HUES48 (cell line): Measurements from ENCODE around the gene MTUS2.

Experiments used
- H3K27ac ChIP-seq: one replicate; pipeline ENCODE4 v1.7.0; 2013; ENCODE audit warnings: low read depth, low read length, inconsistent platforms
- H3K27me3 ChIP-seq: 2 replicates; pipeline ENCODE4 v1.6.1; 2013; ENCODE audit warnings: mild to moderate bottlenecking, low read length; ENCODE audit not compliant: control insufficient read depth, insufficient read depth
- H3K36me3 ChIP-seq: 2 replicates; pipeline ENCODE4 v1.6.1; 2013; ENCODE audit warnings: low read length; ENCODE audit not compliant: control insufficient read depth, insufficient read depth
- H3K4me1 ChIP-seq: 2 replicates; pipeline ENCODE4 v1.6.1; 2013; ENCODE audit warnings: mild to moderate bottlenecking, low read length; ENCODE audit not compliant: control insufficient read depth, insufficient read depth
- H3K4me3 ChIP-seq: 2 replicates; pipeline ENCODE4 v1.5.1; 2013; ENCODE audit warnings: mild to moderate bottlenecking, low read depth, low read length
- H3K9ac ChIP-seq: 2 replicates; pipeline ENCODE4 v1.6.1; 2013; ENCODE audit warnings: mild to moderate bottlenecking, low read depth, low read length, moderate library complexity
- H3K9me3 ChIP-seq: 2 replicates; pipeline ENCODE4 v1.6.1; 2013; ENCODE audit warnings: low read length; ENCODE audit not compliant: control insufficient read depth, insufficient read depth

Gene MTUS2

DNA sequence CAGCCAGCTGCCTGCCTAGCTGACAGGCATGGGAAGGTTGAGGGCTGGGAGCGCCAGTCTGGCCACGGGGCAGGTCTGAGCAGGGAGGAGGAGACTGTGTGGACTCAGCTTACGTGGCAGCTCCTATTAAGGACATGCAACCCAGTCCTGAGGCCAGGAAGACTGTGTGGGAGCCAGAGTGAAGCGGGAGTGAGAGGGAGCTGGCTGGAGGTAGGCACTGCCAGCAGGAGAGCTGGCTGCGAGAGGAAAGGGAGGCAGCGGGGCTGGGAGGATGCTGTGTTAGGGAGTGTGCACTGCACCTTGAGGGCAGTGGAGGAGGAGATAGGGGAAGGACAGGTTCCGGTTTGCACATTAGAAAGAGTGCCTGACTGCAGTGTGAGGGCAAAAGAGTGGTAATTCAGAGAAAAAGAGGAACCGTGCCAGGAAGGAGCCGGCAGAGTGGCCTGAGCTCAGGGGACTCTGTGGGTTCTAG lies 676.1 kb downstream of the MTUS2 start:
- H3K4me3 ChIP-seq, result no peak overlapping the region
- H3K27ac ChIP-seq, result no peak overlapping the region
- no peaks in the 10 kb centered on the region for H3K36me3 ChIP-seq
- peaks cover 4% of the 10 kb centered on the region; the same call in 1 of the 2 replicates for H3K4me1 ChIP-seq
- no peaks in the 10 kb centered on the region for H3K9me3 ChIP-seq
- H3K27me3 ChIP-seq, result no peaks in the 10 kb centered on the region
- H3K9ac ChIP-seq, result no peak overlapping the region

DNA sequence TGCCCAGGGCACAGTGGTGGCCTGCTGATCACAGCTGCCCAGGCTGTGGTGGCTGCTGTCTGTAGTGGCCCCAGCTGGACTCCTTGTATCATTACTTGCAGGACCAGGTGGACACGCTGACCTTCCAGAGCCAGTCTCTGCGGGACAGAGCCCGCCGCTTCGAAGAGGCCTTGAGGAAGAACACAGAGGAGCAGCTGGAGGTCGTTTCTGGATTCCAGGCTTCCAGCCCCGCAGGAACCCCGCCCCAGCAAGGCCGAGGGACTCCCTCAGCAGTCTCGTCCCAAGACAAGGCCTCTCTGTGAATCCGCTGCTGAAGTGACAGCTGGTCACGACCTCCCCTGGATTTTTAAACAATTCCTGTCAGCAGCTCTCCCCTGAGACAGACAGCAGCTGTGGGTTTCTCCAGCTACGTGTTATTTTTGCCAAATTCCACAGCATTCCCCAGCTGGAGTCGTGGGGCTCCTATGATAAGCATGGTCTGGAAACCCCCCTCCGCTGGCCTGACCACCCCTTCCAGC lies 677.1 kb downstream of the MTUS2 start:
- Histone ChIP-seq H3K4me1 (peaks cover 4% of the 10 kb centered on the region; the same call in 1 of the 2 replicates), H3K4me3 (no peak overlapping the region), H3K36me3 (no peaks in the 10 kb centered on the region), H3K27ac (no peak overlapping the region), H3K9ac (no peak overlapping the region), H3K9me3 (no peaks in the 10 kb centered on the region), H3K27me3 (no peaks in the 10 kb centered on the region)

DNA sequence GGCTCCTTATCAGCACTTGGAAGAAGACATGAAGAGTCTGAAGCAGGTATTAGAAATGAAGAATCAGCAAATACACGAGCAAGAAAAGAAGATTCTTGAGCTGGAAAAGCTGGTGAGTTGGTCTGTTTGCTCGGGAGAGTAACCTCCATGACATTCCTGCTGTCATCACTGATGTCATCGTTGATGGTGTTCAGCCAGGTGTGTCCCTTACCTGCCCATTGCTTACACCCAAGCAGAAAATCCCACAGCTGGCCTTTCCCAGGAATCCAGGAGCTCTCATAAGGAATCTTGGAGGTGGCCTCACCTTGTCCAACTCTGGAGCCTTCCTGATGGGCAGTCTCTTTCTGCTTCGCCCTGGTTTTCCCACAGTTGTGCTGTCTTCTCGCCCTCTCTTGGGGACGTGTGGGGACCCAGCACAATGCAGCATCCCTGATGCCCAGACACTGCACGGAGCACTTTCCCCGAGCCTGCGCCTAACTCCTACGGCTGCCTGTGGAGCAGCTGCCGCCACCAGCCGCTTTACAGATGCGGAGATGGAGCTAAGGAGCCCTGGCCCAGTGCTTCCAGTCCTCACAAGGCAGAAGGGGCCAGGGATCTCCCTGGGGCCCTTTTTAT lies 678.4 kb downstream of the MTUS2 start:
- no peaks in the 10 kb centered on the region for H3K27me3 ChIP-seq

DNA sequence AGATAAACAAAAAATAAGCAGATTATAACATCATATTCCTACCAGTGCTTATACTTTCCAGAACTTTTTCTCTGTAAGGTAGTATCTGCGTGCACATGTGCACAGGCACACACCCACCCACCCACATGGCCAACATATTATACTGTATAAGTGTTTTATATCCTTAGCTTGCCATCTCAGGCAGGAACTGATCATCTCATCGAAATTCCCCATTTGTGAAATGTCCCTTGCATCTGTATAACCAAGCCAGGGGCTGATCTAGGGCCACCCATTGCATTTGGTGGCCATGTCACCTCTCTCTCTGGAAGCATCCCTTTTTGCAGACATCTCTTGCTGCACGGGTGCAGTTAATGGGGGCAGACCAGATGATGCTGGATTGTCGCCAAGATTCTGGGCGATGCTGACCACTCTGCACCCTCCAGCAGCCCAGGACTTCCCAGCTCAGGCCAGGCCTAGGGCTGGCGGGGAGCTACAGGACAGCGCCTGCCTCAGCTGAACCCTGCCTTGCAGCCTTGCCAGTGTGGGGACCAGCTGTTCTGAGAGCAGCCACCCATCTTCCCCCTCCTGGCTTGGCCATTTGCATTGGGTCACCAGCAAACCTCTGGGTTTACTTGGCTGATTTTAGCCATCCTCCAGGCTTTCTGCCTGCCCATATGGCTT lies 679.5 kb downstream of the MTUS2 start:
- no peak overlapping the region for H3K9ac ChIP-seq
- H3K4me3 ChIP-seq, result no peak overlapping the region
- no peak overlapping the region for H3K27ac ChIP-seq
- no peaks in the 10 kb centered on the region for H3K36me3 ChIP-seq
- H3K4me1 ChIP-seq, result peaks cover 7% of the 10 kb centered on the region; the same call in 1 of the 2 replicates
- H3K27me3 ChIP-seq, result no peaks in the 10 kb centered on the region
- no peaks in the 10 kb centered on the region for H3K9me3 ChIP-seq

More for the DNA sequence above, 678.4 kb downstream of the MTUS2 start:
- Histone ChIP-seq H3K27ac (no peak overlapping the region), H3K4me1 (peaks cover 11% of the 10 kb centered on the region), H3K36me3 (no peaks in the 10 kb centered on the region), H3K4me3 (no peak overlapping the region), H3K9me3 (no peaks in the 10 kb centered on the region), H3K9ac (no peak overlapping the region)

DNA sequence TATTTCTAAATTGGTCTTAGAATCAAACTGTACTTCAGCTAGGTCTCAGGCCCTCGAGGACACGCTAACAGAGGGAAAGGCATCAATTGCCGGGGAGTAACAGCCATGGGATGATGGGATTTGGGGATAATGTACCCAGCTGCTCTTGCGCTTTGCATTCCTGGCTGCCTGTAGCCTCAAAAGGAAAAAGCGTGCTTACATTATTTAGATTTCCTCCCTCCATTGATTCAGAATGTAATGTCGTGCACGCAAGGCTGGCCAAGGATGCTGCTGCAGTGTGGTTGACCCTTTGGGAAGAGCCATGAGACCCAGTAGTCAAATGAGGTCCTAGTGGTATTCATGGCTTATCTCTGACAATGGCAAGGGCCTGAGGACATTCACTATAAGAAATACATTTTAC lies 680.2 kb downstream of the MTUS2 start:
- Histone ChIP-seq H3K9ac (no peak overlapping the region), H3K27me3 (no peaks in the 10 kb centered on the region), H3K4me1 (peaks cover 7% of the 10 kb centered on the region; the same call in 1 of the 2 replicates), H3K9me3 (no peaks in the 10 kb centered on the region), H3K27ac (no peak overlapping the region), H3K36me3 (no peaks in the 10 kb centered on the region), H3K4me3 (no peak overlapping the region)

DNA sequence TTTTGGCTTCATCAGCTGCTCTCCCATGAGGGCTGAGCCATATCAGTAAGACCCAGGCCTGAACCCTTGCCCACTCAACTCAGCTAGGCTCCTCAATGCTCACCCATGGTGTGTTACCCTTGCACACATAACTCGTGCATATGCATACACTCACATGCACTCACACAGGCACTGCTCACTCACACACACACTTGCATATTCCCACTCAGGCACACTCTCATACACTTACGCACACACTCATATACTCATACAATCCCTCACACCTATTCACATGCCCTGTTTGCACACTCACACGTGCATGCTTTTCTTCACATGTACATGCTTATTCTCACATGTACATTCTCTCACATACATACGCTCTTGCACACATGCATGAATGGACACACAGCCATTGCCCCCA lies 681.5 kb downstream of the MTUS2 start:
- H3K9me3 ChIP-seq, result no peaks in the 10 kb centered on the region
- no peaks in the 10 kb centered on the region for H3K27me3 ChIP-seq
- H3K36me3 ChIP-seq, result no peaks in the 10 kb centered on the region
- H3K4me3 ChIP-seq, result no peak overlapping the region
- H3K9ac ChIP-seq, result no peak overlapping the region
- no peak overlapping the region for H3K27ac ChIP-seq
- peaks cover 7% of the 10 kb centered on the region; the same call in 1 of the 2 replicates for H3K4me1 ChIP-seq

DNA sequence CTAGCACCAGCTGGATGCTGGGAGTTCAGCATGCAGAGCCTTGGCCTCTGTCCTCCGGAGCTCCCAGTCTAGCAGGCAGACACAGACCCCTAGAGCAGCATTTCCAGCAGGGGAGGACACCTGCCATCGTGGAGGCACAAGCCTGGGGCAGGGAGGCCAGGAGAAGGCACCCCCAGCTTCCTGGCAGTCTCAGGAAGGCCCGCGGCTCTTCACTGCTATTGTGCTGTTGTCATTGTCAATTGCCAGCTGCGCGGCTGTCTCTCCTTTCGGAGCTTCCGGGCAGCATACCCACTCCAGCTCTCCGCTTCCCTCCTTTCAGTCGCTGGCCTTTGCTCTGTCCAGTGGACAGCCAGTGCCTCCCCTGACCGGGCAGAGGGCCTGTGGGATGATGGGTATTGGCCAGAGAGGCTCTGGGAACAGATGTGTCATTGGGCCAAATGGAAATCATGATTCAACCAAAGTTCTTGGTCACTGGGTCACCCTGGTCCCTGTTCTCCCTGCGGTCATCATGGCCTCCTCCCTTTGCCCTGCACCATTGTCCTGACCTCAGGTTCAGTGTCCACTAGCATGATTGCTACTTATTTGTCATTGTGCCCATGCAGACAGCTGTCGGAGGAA lies 682.4 kb downstream of the MTUS2 start:
- Histone ChIP-seq H3K27ac (no peak overlapping the region), H3K4me1 (peaks cover 7% of the 10 kb centered on the region; the same call in 1 of the 2 replicates), H3K27me3 (no peaks in the 10 kb centered on the region), H3K36me3 (no peaks in the 10 kb centered on the region), H3K9me3 (no peaks in the 10 kb centered on the region), H3K9ac (no peak overlapping the region), H3K4me3 (peak overlapping the region; percentile 31; the same call in 1 of the 2 replicates)

DNA sequence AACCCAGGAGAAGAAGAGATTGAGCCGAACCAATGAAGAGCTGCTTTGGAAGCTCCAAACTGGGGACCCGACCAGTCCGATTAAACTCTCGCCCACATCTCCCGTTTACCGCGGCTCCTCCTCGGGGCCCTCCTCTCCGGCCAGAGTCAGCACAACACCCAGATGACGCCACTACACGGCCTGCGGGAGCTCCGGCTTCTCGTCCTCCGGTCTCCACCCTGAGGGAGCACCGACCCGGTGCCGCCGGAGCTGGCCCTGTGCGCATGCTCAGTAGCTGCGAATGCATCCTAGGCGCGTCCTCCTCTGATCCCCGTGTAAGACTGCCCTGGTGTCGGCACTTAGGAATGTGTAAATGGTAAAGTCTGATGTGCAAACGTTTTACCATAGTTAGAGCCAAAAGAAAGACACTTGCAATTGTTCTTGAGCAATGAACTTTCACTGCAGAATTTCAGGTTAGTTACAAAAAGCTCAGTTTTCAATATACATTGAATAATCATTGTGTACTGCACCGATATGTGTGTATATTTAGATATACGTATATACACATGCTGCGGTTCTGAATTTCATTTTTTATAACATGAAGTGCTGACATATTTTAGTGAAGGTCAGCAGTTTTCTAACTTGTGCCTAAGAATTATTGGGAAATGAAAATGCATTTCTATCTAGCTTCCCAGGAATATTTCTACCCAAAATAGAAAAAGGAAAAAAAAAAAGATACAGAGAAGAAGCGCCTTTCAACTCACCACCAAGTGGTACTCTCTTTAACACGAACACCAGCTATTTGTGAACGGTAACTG lies 683.1 kb downstream of the MTUS2 start:
- Histone ChIP-seq H3K9me3 (no peaks in the 10 kb centered on the region), H3K4me3 (peak overlapping the region; percentile 31; the same call in 1 of the 2 replicates), H3K36me3 (no peaks in the 10 kb centered on the region), H3K27ac (no peak overlapping the region), H3K4me1 (peaks cover 7% of the 10 kb centered on the region; the same call in 1 of the 2 replicates), H3K9ac (no peak overlapping the region), H3K27me3 (no peaks in the 10 kb centered on the region)

DNA sequence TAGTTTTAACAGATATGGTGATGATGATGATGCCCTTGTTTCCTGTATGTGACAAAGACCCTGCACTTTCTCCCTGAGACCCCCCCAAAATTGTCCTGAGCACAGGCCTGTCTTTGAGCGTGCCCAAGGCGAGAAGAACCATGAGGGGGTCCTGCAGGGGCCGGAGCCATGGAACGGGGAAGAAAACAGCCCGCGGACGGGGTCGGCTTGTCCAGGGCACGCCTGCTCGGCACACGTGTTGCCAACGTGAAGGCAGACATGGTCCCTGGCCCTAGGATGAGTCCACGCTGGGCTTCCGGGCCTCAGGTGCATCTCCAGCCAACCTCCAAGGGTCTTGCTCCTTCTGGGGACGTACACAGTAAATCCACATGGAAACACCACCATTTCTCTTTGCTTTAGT lies 684.6 kb downstream of the MTUS2 start:
- no peaks in the 10 kb centered on the region for H3K27me3 ChIP-seq
- H3K4me1 ChIP-seq, result peaks cover 7% of the 10 kb centered on the region; the same call in 1 of the 2 replicates
- H3K9ac ChIP-seq, result no peak overlapping the region
- H3K27ac ChIP-seq, result no peak overlapping the region
- no peak overlapping the region for H3K4me3 ChIP-seq
- H3K36me3 ChIP-seq, result no peaks in the 10 kb centered on the region
- no peaks in the 10 kb centered on the region for H3K9me3 ChIP-seq

DNA sequence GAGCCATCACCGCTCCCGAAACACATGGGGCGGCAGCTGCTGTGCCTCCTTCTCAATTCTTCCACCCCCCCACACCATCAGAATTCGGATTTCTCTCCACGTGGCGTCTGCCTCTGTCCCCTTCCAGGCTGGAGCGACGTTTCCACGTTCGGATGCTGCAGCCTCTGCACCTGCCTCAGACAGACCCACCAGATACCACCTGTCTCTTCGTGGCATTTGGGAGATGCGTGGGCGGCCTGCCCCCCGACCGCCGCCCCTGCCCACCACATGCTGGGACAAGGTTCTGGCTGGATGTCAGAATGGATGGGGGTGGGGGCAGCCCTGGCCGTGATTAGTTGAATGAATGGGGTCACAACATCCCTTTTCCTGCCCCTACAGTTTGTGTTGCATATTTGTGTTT lies 685.4 kb downstream of the MTUS2 start:
- Histone ChIP-seq H3K4me1 (peaks cover 7% of the 10 kb centered on the region; the same call in 1 of the 2 replicates), H3K36me3 (no peaks in the 10 kb centered on the region)

More for the DNA sequence above, 685.4 kb downstream of the MTUS2 start:
- H3K4me3 ChIP-seq, result no peak overlapping the region
- no peak overlapping the region for H3K9ac ChIP-seq
- no peaks in the 10 kb centered on the region for H3K9me3 ChIP-seq
- H3K27me3 ChIP-seq, result no peaks in the 10 kb centered on the region
- H3K27ac ChIP-seq, result no peak overlapping the region
